HG02970 (cell line): ENCODE measurements around the gene IMP3.
"Not testable (repeated sequence)": the region's sequence is repeated elsewhere in the genome, so short reads cannot be mapped to it uniquely, and the experiment has no call there.

ENCODE experiments used
- ATAC-seq: cut with Tn5 transposase; IDR thresholded peaks from one replicate; pipeline ENCODE4 v1.9.1; 2021; ENCODE audit warnings: mild to moderate bottlenecking, moderate library complexity, moderate number of reproducible peaks; ENCODE audit not compliant: unreplicated experiment, low FRiP score

The IMP3 gene

DNA sequence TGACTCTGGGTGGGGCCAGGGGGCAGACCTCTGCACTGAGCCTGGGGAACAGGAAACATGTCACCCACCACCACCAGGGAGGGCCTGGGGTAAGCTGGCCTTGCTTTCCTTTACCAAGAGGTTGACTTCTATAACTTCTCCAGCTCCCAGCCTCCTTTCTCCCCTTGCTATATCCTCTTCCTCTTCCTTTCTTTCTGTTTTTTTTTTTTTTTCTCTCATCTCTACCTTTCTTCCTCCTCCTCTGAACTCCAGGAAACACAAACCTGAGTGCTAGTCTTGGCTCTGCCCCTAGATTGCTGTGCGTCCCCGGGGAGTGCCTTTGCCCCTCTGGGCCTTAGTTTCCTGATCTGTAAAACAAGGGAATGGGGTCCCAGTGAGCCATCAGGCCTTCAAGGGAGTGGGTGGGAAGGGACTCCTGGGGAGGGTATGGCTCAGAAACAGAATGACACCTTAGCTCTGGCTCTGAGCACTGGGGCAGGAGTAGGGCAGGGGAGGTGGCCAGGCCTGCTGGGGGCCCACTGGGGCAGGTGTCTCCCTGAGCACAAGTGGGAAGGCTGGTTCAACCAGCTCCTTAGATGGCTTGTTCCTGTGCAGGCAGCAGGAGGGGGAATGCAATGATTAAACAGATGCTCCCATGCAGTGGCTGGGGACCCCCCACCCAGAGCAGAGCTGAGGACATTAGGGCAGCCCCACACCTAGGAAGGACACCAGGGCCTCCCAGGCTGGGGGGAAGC is 12.0 kb upstream of the IMP3 start:
- no peak for ATAC-seq

DNA sequence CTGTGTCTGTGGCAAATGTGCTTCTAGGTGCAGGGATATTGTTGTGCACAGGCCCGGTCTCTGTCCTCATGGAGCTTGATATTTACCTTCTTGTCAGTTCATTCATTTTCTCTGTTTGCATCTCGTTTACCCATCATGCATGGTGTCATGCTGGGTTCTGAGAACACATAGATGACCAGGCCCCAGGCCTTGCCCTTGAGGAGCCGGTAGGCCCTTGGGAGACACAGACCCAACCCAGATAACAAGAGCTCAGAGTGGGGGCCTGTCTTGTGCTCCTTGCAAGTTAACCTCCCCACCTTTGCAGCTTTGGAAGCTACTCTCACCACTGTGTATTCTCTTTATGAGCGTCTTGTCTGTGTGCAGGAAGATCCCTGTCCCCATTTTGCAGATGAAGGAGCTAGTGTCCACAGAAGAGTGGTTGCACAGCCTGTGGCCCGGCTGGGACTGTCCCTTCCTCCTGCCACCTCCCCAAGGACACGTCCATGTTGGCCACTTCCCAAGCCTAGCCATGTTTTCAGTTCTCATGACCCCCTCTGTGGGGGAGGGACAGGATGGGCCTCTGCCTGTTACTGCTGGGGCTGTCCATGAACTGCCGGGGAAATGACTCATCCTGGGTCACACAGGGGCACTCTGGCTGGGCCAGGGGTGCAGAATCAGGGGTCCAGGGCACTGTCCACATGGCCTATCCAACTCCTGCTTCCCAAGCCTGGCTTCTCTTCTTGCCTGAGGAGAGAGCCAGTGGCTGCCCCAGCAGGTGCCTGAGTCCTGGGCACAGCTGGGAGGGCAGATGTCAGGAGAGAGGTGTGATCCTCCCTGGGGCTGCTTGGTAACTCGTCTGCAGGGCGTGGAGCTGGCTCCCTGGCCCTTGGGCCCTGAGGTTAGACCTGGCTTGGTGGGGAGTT is 11.1 kb upstream of the IMP3 start:
- ATAC-seq = no peak

DNA sequence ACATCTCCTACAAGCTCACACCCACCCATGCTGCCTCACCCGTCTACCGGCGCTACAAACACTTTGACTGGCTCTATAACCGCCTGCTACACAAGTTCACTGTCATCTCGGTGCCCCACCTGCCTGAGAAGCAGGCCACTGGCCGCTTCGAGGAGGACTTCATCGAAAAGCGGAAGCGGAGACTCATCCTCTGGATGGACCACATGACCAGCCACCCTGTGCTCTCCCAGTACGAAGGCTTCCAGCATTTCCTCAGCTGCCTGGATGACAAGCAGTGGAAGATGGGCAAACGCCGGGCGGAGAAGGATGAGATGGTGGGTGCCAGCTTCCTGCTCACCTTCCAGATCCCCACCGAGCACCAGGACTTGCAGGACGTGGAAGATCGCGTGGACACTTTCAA is 9.8 kb upstream of the IMP3 start:
- no peak for ATAC-seq

DNA sequence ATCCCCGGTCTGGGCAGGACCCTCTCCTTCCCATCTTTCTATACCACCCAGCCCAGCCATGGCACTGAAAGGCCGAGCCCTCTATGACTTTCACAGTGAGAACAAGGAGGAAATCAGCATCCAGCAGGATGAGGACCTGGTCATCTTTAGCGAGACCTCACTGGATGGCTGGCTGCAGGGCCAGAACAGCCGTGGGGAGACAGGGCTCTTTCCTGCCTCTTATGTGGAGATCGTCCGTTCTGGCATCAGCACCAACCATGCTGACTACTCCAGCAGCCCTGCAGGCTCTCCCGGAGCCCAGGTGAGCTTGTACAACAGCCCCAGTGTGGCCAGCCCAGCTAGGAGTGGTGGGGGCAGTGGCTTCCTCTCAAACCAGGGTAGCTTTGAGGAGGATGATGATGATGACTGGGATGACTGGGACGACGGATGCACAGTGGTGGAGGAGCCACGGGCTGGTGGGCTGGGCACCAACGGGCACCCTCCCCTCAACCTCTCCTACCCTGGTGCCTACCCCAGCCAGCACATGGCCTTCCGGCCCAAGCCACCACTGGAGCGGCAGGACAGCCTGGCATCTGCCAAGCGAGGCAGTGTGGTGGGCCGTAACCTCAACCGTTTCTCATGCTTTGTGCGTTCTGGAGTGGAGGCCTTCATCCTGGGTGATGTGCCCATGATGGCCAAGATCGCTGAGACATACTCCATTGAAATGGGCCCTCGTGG is 9.2 kb upstream of the IMP3 start:
- ATAC-seq = no peak

DNA sequence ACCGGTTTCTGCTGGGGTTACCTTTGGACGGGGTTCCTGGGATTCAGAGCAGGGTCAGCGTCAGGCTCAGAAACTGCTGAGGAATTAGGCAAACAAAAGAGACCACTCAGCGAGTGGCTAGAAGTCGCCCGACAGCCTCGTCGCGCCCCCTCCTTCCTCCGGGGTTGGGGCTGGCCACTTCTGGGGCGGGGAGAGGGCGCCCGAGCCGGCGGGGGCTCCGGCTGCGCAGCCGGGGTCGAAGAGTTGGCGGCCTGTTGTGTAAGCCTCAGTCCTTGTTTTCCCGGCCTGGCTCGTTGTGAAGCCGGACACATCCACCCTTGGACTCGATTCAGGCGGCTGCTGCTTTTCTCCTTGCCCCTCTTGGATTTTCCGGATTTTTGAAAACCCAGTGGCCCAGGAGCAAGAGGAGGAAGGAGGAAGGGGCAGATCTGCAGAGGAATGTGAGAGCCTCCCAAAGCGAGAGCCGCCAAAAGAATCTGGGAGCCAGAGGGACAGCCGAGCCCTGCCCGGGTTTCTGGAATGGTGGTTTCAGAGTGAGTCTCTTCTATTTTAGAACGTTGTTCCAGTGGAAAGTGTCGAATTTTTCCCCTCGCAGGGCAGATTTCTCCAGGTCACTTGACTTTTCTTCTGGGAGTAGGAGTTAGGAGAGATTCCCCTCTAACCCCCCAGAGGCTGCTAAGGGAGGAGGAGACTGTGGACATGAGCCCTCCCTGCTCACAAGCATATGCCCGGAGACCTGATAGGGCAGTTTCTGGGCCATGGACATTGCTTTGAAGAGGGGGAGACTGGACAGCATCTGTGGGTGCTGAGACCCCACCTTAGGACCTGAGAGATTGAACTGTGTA is 8.4 kb upstream of the IMP3 start:
- no peak for ATAC-seq

DNA sequence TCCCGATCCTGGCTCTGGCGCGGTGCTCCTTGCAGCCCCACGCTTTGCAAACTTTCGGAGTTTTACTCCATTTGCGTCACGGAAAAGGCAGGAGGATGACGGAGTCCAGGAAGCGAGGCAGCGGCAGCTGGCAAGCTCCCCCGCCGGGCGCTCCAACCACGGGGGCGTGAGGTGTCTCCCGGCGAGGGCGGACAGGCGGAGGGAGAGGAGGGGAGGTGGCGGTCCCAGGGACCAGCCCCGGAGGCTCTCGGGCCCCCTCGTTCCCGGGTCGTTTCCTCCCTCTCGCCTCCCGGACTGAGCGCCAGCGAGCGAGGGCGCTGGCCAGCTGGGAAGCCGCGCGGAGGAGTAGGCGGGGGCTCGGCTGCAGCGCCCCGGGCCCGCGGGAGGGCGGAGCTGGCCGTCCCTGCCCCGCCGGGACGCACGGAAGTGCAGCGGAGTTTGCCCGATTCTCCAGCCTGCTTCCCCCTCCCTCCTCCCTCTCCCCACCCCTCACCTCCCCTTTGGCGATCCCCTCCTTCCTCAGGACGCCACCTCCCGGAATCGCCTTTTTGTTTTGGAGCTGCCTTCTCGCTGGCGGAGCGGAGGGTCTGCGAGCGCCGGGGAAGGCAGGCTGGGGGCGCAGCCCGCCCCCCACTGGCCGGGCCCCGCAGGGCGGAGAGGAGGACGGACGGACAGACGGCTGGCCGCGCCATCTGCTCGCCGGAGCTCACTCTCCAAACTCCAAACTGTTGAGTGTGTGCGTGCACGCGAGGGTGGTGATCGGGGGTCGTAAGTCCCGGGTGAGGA is 7.5 kb upstream of the IMP3 start, which contains the start of gene SNX33:
TSS of gene SNX33 (plus strand) at position 543 of the 786 bp plus-strand sequence. CDS start 1,191 bp downstream, outside the sequence.
- no peak for ATAC-seq

DNA sequence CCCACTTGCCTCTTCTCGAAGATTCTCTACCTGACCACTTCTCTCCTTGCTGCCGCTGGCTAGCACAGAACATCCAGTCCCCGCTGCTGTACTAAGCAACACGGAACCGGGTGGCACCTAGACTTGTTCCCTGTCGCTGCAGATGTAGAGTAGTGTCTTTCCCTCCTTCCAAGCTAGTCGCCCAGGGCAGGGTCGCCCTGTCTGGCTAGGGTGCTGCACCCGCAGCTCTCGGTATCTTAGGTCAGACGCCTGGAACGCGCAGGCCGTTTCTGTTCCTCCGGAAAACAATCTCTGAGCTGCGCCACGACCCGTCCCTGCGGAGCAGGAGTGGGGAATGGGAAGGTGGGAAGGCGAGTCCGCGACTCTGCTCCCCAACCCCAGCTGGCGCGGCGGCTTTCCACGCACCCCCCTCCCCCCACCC is 6.9 kb upstream of the IMP3 start:
- ATAC-seq = no peak

DNA sequence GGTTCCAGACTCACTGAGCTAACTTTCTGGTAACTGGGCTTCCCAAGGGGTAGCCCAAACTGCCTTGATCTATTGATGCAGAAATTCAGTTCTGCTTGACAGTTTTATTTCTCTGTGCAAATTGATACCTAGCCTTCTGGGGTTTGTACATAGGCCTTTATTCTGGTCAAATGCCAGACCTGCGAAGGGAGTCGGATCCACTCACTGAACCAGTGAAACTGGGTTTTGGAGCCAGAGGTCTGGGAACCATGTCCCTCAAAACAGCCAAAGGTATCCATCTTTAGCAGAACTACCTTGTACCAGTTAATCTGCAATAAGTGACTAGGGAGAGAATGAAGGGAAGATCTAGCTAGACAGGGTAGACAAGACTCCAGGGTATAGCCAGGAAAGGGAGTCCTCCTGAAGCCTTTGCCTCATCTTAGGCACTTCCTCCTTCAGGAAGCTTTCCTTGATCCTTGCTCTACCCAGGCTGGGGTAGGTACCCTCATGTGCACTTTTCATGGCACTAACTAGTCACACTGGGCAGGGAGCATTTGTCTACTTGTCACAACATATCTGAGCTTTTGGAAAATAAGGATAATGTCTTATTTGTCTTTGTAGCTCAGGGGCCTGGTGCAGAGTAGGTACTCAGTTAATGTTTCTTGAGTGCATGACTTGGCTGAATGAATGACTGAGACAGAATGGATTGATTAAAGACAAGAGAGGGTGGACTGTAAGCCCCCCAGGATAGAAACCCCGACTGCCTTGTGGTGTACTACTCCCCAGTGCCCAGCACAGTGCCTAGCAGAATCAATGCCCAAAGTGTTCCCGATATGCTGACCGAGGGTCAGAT is 6.3 kb upstream of the IMP3 start:
- ATAC-seq = no peak

DNA sequence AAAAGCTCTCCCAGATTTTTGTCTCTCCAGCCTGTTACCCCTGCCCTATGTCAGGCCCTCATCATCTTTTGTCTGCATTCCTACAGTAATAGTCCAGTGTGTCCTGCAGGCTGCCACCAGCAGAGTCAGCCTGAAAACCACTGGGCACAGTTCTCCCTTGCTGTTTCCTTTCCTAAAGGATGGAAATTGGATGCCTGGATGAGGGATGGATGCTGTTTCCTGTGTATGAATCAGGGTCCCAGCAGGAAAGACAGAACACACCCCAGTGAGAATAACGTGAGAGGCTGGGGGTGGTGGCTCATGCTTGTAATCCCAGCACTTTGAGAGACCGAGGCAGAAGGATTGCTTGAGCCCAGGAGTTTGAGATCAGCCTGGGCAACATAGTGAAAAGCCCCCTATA is 4.4 kb upstream of the IMP3 start:
- ATAC-seq = no peak

DNA sequence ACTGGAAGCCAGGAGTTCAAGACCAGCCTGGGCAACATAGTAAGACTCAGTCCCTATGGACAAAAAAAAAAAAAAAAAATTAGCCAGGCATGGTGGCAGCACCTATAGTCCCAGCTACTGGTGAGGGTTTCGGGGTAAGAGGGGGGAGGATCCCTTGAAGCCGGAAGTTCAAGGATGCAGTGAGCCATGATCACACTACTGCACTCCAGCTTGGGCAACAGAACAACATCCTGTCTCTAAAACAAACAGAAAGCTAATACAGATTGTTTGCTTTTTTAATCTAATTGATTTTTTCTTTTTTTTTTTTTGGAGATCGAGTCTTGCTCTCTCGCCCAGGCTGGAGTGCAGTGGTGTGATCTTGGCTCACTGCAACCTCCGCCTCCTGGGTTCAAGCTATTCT is 1.6 kb upstream of the IMP3 start:
- ATAC-seq = no peak

DNA sequence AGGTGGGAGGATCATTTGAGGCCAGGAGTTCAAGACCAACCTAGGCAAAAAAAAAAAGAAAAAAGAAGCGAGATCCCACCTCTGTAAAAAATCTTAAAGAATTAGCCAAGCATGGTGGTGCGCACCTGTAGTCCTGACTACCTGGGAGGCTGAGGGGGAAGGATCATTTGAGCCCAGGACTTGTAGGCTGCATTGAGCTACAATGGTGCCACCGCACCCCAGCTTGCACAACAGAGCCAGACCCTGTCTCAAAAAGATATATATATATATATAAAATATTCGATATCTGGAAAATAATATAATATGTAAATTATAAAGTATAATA is 1.1 kb upstream of the IMP3 start:
- ATAC-seq = no peak

DNA sequence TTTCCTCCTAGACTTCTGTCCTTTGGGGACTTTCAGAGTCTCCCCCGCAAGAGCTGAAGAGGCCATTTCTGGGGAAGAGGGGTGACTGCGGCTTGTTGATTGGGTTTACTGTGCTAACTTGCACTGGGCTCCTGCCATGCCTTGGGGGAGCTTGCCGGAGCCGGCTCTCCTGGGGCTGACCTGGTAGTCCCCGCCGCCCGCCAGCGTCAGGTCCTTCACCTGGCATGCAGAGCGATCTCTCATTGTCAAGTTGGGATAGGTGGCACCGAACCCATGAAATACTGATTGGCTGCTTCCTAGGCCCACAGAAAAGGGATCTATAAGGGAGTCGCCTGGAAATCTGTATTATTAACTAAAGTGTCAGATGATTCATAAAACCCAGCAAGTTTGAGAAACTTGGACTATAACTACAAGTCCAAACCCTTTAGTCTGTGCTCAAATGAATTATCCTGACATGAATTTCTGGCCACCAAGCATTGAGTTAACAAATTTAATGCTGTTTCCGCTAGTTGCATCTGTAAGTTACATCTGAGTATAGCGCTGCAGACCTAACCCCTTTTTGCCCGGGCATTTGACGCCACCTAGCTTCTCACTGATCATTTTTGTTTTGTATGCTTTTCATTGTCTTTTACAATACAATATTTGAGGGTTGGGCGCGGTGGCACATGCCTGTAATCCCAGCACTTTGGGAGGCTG is 607 bp upstream of the IMP3 start:
- peak; percentile 17 for ATAC-seq

DNA sequence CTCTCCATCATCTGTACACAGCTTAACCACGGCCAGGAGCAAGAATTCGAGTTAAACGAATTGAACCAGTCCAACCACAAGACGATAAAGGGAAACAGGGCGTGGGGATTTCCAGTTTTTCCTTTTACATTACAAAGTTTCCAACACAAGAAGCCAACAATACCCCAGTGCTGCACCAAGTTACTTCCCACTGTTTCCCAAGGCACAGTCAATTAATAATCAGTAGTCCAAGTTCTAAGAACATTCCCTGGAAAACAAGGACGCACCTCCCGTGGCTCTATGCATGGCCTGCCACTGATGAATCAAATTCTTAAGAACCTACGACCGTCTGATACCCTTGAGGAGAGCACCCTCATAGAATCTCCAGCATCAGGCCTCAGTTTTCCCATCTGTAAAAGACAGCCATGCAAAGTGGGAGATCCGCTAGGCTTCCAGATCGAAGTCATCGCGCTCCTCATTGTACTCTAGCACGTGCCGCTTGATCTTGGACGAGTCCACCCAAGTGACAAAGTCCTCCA is 774 bp downstream of the IMP3 start:
- no peak for ATAC-seq

DNA sequence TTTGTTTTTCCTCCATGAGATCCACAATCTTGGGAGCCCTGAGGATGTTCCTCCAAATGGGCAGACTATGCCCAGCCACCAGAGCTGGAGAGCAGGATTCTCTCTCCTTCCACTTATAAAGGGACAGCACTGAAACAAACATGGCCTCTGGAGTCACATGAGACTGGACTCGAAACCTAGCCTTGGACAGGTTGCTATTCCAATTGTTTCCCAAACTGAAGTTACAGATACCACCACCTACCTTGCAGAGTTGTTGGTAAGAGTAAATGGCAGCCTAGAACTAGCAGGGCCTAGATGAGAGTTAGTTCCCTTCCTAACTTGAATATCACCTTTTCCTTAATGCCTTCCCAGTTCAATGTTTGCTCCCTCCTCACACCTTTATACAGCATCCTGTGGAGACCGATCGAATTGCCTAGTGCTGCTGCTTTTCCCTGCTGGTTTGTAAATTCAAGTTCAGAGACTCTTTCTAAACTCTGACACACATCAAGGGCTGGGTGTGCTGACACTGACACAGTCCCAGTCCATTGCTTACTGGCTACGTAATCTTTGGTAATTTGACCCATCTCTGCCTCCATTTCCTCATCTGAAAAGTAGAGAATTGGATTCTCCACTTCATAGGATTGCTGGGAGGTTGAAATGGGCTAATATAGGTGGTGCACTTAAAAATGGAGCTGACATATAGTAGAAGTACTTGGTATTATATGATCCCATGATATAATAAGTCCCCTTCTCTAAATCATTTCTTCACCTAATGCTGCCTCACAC is 2.6 kb downstream of the IMP3 start:
- no peak for ATAC-seq

DNA sequence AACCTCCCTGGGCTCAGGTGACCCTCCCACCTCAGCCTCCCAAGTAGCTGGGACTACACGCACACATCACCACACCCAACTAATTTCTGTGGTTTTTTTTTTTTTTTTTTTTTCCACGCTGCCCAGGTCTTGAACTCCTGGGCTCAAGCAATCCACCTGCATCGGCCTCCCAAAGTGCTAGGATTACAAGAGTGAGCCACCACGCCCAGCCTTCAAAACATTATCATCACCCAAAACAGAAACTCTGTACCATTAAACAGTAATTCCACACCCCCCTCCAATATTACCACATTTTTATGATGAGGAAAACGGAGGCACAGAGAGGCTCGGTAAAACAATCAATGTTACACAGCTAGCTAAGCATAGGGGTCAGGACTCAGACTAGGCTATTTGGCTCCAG is 4.0 kb downstream of the IMP3 start:
- no peak for ATAC-seq

DNA sequence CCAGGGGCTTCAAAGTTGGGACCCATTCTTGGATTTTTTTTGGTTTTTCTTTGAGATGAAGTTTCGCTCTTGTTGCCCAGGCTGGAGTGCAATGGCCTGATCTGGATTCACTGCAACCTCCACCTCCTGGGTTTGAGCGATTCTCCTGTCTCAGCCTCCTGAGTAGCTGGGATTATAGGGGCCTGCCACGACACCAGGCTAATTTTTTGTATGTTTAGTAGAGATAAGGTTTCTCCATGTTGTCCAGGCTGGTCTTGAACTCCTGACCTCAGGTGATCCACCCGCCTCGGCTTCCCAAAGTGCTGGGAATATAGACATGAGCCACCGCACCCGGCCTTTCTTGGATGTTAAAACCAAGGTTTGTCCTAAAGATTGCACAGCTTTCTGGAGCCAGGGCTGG is 6.1 kb downstream of the IMP3 start:
- ATAC-seq = not testable (repeated sequence)

DNA sequence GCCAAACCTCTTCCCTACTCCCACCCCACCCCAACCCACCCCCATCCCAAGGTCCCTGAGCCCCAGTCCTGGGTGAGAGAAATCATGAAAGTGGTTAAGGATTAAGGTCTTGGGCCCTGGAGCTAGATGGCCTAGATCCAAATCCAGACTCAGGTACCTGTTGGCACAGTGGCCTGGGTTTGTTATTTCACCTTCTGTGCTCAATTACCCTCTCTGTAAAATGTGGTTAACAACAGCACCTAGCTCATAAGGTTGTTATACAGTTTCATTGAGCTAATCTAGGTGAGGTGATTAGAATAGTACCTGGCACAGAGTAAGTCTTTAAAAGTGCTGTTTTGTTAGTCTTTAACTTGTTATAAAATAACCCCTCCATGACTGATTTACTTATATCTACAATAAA is 8.1 kb downstream of the IMP3 start:
- ATAC-seq = no peak
